ENCODE data around the gene YWHAE. TPM values are rescaled to one million over a fixed set of nuclear protein-coding genes. Genes with fewer than 3 reads are reported as not detected.
A peak's percentile ranks its signal among the peaks of the same experiment; 100 is the strongest.
"Not testable (repeated sequence)": the region's sequence is repeated elsewhere in the genome, so short reads cannot be mapped to it uniquely, and the experiment has no call there.

The YWHAE gene
- 54.4 TPM for polyA plus RNA-seq

- H3K9me3 Mint-ChIP-seq: peaks cover 0 to 2% (median 0%) of the 10 kb centered on the region in 3 donors
- no peaks in the 10 kb centered on the region for H3K36me3 Mint-ChIP-seq
- peak within 1 kb of the TSS; percentile 97 to 100 (median 98) for H3K27ac Mint-ChIP-seq
- H3K4me1 Mint-ChIP-seq: peaks cover 25 to 29% (median 28%) of the 10 kb centered on the region in 3 donors
- peak within 1 kb of the TSS; percentile 98 to 100 (median 100) for H3K4me3 Mint-ChIP-seq
- H3K27me3 Mint-ChIP-seq: no peaks in the 10 kb centered on the region
Observed at GRCh38 chr17:1399679-1400512, at the start of gene YWHAE. Gene YWHAE, minus strand, starts transcription at chr17:1400222. Its CDS starts 112 bp downstream, at chr17:1400110.

GRCh38 chr17:1449412-1449967, 49.5 kb upstream of the YWHAE start:
- H3K36me3 Mint-ChIP-seq: no peaks in the 10 kb centered on the region
- H3K27me3 Mint-ChIP-seq: no peaks in the 10 kb centered on the region
- peak overlapping the region in 1 of 3 donors; percentile 62 for H3K27ac Mint-ChIP-seq
- H3K9me3 Mint-ChIP-seq: no peaks in the 10 kb centered on the region
- H3K4me3 Mint-ChIP-seq: no peak overlapping the region
- peaks cover 24 to 42% (median 26%) of the 10 kb centered on the region in 3 donors for H3K4me1 Mint-ChIP-seq

GRCh38 chr17:1447052-1447451, 47.0 kb upstream of the YWHAE start:
- no peak overlapping the region for H3K4me3 Mint-ChIP-seq

GRCh38 chr17:1446201-1446600, 46.2 kb upstream of the YWHAE start:
- Mint-ChIP-seq H3K9me3 (no peaks in the 10 kb centered on the region), H3K4me3 (no peak overlapping the region), H3K27me3 (no peaks in the 10 kb centered on the region), H3K4me1 (peaks cover 9 to 24% (median 14%) of the 10 kb centered on the region in 3 donors), H3K27ac (peak overlapping the region in 2 of 3 donors; percentile 50 to 71), H3K36me3 (no peaks in the 10 kb centered on the region)

More at GRCh38 chr17:1447052-1447451, 47.0 kb upstream of the YWHAE start:
- Mint-ChIP-seq H3K27me3 (no peaks in the 10 kb centered on the region), H3K9me3 (no peaks in the 10 kb centered on the region), H3K36me3 (no peaks in the 10 kb centered on the region), H3K27ac (no peak overlapping the region), H3K4me1 (peaks cover 12 to 28% (median 17%) of the 10 kb centered on the region in 3 donors)

- not testable (repeated sequence) for H3K4me3 Mint-ChIP-seq, H3K36me3 Mint-ChIP-seq, H3K27me3 Mint-ChIP-seq, H3K9me3 Mint-ChIP-seq
- peak overlapping the region in 1 of 3 donors; percentile 71 for H3K27ac Mint-ChIP-seq
- peaks cover 9 to 24% (median 14%) of the 10 kb centered on the region in 3 donors for H3K4me1 Mint-ChIP-seq
Observed at GRCh38 chr17:1445695-1446094, 45.7 kb upstream of the YWHAE start.

- H3K4me3 Mint-ChIP-seq, H3K27ac Mint-ChIP-seq, H3K9me3 Mint-ChIP-seq, H3K27me3 Mint-ChIP-seq, H3K36me3 Mint-ChIP-seq: not testable (repeated sequence)
- peaks cover 9 to 16% (median 15%) of the 10 kb centered on the region in 3 donors for H3K4me1 Mint-ChIP-seq
Observed at GRCh38 chr17:1442721-1443120, 42.7 kb upstream of the YWHAE start.

GRCh38 chr17:1442187-1442586, 42.2 kb upstream of the YWHAE start:
- H3K4me1 Mint-ChIP-seq: peaks cover 9 to 15% (median 15%) of the 10 kb centered on the region in 3 donors
- no peaks in the 10 kb centered on the region for H3K9me3 Mint-ChIP-seq
- peaks cover 3% of the 10 kb centered on the region for H3K36me3 Mint-ChIP-seq
- no peak overlapping the region for H3K27ac Mint-ChIP-seq
- H3K27me3 Mint-ChIP-seq: no peaks in the 10 kb centered on the region
- no peak overlapping the region for H3K4me3 Mint-ChIP-seq

- Mint-ChIP-seq H3K27ac (no peak overlapping the region), H3K27me3 (no peaks in the 10 kb centered on the region), H3K4me3 (no peak overlapping the region)
Observed at GRCh38 chr17:1440921-1441320, 40.9 kb upstream of the YWHAE start.

GRCh38 chr17:1438593-1439083, 38.6 kb upstream of the YWHAE start:
- peaks cover 5% of the 10 kb centered on the region for H3K36me3 Mint-ChIP-seq
- H3K27ac Mint-ChIP-seq: no peak overlapping the region
- H3K27me3 Mint-ChIP-seq: no peaks in the 10 kb centered on the region

More at GRCh38 chr17:1440921-1441320, 40.9 kb upstream of the YWHAE start:
- H3K36me3 Mint-ChIP-seq: peaks cover 3% of the 10 kb centered on the region
- H3K4me1 Mint-ChIP-seq: peaks cover 5 to 14% (median 7%) of the 10 kb centered on the region in 3 donors
- no peaks in the 10 kb centered on the region for H3K9me3 Mint-ChIP-seq

GRCh38 chr17:1435326-1435725, 35.3 kb upstream of the YWHAE start:
- Mint-ChIP-seq H3K4me1 (peaks cover 9 to 25% (median 11%) of the 10 kb centered on the region in 3 donors), H3K27ac (peak overlapping the region in 1 of 3 donors; percentile 46), H3K9me3 (no peaks in the 10 kb centered on the region), H3K27me3 (no peaks in the 10 kb centered on the region), H3K4me3 (no peak overlapping the region), H3K36me3 (peaks cover 5% of the 10 kb centered on the region)

More at GRCh38 chr17:1438593-1439083, 38.6 kb upstream of the YWHAE start:
- Mint-ChIP-seq H3K4me3 (no peak overlapping the region), H3K9me3 (no peaks in the 10 kb centered on the region), H3K4me1 (peaks cover 0 to 11% (median 6%) of the 10 kb centered on the region in 3 donors)

- Mint-ChIP-seq H3K4me3 (no peak overlapping the region), H3K27me3 (no peaks in the 10 kb centered on the region), H3K4me1 (peaks cover 9 to 25% (median 11%) of the 10 kb centered on the region in 3 donors), H3K27ac (no peak overlapping the region), H3K36me3 (peaks cover 2% of the 10 kb centered on the region), H3K9me3 (no peaks in the 10 kb centered on the region)
Observed at GRCh38 chr17:1434150-1434549, 34.1 kb upstream of the YWHAE start.

- peak overlapping the region in 1 of 4 donors; percentile 65 for H3K4me3 Mint-ChIP-seq
- H3K36me3 Mint-ChIP-seq: peaks cover 2% of the 10 kb centered on the region
- H3K27me3 Mint-ChIP-seq: no peaks in the 10 kb centered on the region
- no peaks in the 10 kb centered on the region for H3K9me3 Mint-ChIP-seq
- H3K4me1 Mint-ChIP-seq: peaks cover 5 to 22% (median 11%) of the 10 kb centered on the region in 3 donors
- H3K27ac Mint-ChIP-seq: no peak overlapping the region
Observed at GRCh38 chr17:1431631-1432104, 31.6 kb upstream of the YWHAE start.

- Mint-ChIP-seq H3K27ac (peak overlapping the region in 1 of 3 donors; percentile 55), H3K9me3 (no peaks in the 10 kb centered on the region), H3K4me1 (peaks cover 0 to 2% (median 0%) of the 10 kb centered on the region in 3 donors), H3K27me3 (no peaks in the 10 kb centered on the region), H3K4me3 (no peak overlapping the region), H3K36me3 (no peaks in the 10 kb centered on the region)
Observed at GRCh38 chr17:1423456-1424135, 23.6 kb upstream of the YWHAE start.

GRCh38 chr17:1422885-1423284, 22.9 kb upstream of the YWHAE start:
- Mint-ChIP-seq H3K9me3 (no peaks in the 10 kb centered on the region), H3K36me3 (peaks cover 1% of the 10 kb centered on the region), H3K4me1 (peaks cover 0 to 2% (median 0%) of the 10 kb centered on the region in 3 donors), H3K27ac (no peak overlapping the region), H3K4me3 (no peak overlapping the region), H3K27me3 (no peaks in the 10 kb centered on the region)

GRCh38 chr17:1421470-1421869, 21.4 kb upstream of the YWHAE start:
- Mint-ChIP-seq H3K9me3 (no peaks in the 10 kb centered on the region), H3K27ac (peak overlapping the region in 1 of 3 donors; percentile 31), H3K4me3 (no peak overlapping the region)

More at GRCh38 chr17:1421470-1421869, 21.4 kb upstream of the YWHAE start:
- H3K27me3 Mint-ChIP-seq: no peaks in the 10 kb centered on the region
- peaks cover 0 to 2% (median 0%) of the 10 kb centered on the region in 3 donors for H3K4me1 Mint-ChIP-seq
- H3K36me3 Mint-ChIP-seq: peaks cover 2% of the 10 kb centered on the region
